Caki2 (cell line): ENCODE measurements around the gene C19orf53. TPM values are rescaled to one million over a fixed set of nuclear protein-coding genes. Genes with fewer than 3 reads are reported as not detected.

Experiments used
- DNase-seq: peaks from one replicate; pipeline ENCODE4 v3.0.0-alpha.2; 2015; ENCODE audit warnings: low read depth
- in situ Hi-C: cut with HindIII; loops from 2 replicates; pipeline ENCODE4 v1.10.0; 2016; ENCODE audit warnings: low sequenced_read_pairs, low pct_unique_long_range_greater_than_20kb, mixed read lengths
- total RNA-seq: library from RNA; depleted of rRNA; stranded (reverse); fragments of >200 nt; shearing (Covaris generic); gene quantifications from 2 replicates; pipeline ENCODE4 v1.2.3, GENCODE V29; 2014; ENCODE audit warnings: low replicate concordance; rRNA removed

C19orf53 gene
- total RNA-seq, 1 experiment from 2014 or later: 170 TPM

GRCh38 chr19:13817018-13817614 lies 42.9 kb downstream of the C19orf53 start:
- in situ Hi-C loops: no loop called here
- no peak for DNase-seq

DNA sequence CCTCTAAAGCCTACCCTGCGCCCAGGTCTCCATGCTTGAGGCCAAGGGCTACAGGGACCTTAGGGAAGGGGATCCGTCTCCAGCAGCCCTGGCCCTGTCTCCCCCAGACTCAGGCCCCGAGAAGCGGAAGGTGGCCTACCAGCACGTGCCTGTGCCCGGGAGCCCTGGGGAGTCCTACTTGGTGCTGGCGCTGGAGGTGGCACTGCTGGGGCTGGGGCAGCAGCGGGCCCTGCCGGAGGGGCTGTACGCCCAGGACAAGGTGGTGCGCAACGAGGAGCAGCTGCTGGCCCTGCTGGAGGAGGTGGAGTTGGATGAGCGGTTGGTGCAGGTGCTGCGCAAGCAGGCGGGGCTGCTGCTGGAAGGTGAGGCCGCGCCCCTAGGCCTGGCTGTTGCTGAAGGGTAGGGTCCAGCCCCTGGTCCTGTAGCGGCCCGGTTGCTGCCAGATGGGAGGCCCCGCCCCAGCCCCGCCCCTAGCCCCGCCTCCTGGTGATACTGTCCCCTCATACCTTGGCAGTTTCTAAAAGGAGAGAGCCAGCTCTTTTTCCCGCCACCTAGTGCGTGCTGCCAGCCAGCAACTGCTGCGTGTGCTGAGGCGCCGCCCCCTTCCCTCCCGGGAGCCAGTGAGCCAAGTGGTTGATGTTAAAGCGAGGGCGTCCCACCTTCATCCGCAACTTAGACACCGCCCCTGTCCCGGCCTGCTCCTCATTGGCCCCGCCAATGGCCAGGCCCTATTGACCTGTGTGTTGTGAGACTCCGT lies 43.5 kb downstream of the C19orf53 start:
- no peak for DNase-seq
- in situ Hi-C loops: no loop called here

DNA sequence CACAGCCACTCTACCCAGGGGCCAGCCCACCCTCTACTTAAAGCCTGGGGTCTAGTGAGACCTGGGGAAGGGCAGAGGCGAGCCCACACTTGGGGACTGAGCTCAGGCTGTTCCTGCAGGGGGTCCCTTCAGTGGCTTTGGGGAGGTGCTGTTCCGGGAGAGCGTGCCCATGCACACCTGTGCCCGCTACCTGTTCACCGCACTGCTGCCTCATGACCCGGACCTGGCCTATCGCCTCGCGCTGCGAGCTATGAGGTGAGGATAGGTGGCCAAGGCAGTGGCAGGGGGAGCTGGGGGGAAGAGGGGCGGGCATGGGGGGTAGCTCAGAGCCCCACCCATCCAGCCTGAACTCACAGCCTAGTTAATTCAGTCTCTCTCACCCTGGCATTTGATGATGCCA lies 45.0 kb downstream of the C19orf53 start:
- no peak for DNase-seq
- in situ Hi-C loops: no loop called here

GRCh38 chr19:13821292-13821691 lies 47.0 kb downstream of the C19orf53 start:
- in situ Hi-C loops: no loop called here
- no peak for DNase-seq

DNA sequence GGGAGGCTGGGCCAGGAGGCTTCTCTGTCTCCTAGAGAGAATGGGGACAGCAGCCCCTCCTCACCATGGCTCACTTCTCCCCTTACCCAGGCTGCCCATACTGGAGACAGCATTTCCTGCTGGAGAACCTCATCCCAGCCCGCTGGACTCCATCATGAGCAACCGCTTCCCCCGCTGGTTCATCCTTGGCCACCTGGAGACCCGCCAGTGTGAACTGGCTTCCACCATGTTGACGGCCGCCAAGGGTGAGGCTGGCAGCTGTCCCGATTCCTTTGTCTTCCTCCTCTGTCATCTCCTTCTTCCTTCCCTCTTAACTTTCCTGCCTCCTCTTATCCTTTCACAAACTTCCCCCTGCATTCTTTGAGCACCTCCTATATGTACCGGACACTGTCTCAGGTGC lies 49.0 kb downstream of the C19orf53 start:
- no peak for DNase-seq
- in situ Hi-C loops: no loop called here

GRCh38 chr19:13823901-13824300 lies 49.6 kb downstream of the C19orf53 start:
- in situ Hi-C loops: no loop called here
- no peak for DNase-seq

- DNase-seq: no peak
- in situ Hi-C loops: no loop called here
Measured at GRCh38 chr19:13824703-13825102, 50.4 kb downstream of the C19orf53 start.

DNA sequence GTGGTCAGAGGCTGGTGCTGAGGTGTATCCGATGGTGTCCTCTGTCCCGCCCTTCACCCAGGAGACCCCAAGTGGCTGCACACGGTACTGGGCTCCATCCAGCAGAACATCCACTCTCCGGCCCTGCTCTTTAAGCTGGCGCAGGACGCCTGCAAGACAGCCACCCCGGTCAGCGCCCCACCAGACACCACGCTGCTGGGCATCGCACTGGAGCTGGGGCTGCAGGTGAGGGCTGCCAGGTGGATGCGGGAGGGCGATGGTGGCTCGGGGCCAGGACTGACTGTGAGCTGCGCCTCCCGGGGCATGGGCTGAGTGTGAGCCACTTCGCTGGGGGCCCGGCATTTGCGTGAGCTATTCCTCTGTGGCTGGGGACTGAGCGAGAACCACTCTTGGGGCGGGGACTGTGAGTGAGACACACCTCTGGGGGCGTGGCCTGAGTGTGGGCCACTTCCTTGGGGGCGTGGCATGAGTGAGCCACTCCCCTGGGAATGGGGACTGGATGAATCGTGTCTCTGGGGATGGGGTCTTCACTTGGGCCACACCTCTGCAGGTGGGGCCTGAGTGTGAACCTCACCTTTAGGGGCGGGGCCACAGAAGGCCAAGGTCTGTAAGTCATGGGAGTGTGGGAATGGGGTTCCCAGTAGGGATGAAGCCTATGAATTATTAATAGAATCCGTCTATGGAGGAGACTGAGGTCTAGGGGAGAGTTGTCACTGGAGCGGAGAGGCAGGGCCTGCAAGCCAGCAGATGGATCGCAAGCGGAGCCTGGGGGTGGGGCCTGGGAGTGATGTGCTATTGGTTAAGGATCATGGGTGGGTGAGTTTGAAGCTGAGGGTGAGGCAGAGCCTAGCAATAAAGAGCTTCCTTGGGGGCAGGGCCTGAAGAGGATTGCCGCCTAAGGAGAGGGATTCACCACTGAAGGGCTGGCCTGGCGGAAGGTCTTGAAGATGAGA lies 51.5 kb downstream of the C19orf53 start:
- in situ Hi-C loops: no loop called here
- peak; percentile 96 for DNase-seq

GRCh38 chr19:13826652-13827235 lies 52.5 kb downstream of the C19orf53 start:
- DNase-seq: no peak
- in situ Hi-C loops: no loop called here

DNA sequence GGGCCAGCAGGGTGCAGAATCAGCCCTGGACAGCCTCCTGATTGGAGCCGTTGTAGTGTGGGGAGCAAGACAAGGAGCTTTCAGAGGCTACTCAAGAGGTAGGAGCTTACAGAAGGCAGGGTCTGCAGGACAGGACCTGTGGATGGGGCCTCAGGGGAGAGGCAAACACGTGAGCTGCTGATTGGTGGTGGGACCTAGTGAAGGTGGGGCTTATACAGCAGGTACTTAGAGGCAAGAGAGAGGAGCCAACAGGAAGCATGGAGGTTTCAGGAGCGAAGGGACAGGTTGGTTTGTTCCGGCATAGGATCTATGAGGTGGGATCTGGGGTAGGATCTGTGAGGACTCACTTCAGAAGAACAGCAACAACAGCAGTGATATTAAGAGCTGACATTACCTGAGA lies 53.4 kb downstream of the C19orf53 start:
- no peak for DNase-seq
- in situ Hi-C loops: no loop called here

Other genes with a start within 250 kb of the C19orf53 start
- 90.3 and 174 TPM in 2 replicates for gene MRI1, start 9.9 kb upstream of the C19orf53 start, total RNA-seq
- gene ZSWIM4, start 21.0 kb downstream of the C19orf53 start, total RNA-seq: 6.2 and 6.3 TPM in 2 replicates
- gene NANOS3, start 102.7 kb downstream of the C19orf53 start, total RNA-seq: not detected in 2 replicates
- 5.5 and 12.7 TPM in 2 replicates for gene BRME1, start 131.7 kb downstream of the C19orf53 start, total RNA-seq
- gene CC2D1A, start 131.7 kb downstream of the C19orf53 start, total RNA-seq: 24.1 and 28.2 TPM in 2 replicates
- gene PODNL1, start 164.0 kb downstream of the C19orf53 start, total RNA-seq: 16.1 TPM in 1 of 2 replicates, not detected in the other
- gene DCAF15, start 178.1 kb downstream of the C19orf53 start, total RNA-seq: 16.8 and 20.3 TPM in 2 replicates
- 6.1 and 7.5 TPM in 2 replicates for gene RFX1, start 231.9 kb downstream of the C19orf53 start, total RNA-seq